Keratinocyte (primary cell): ENCODE data around the gene ANTKMT. TPM values are rescaled to one million over a fixed set of nuclear protein-coding genes. Genes with fewer than 3 reads are reported as not detected.

ENCODE experiments used
- DNase-seq: peaks from one replicate; pipeline ENCODE4 v3.0.0-alpha.2; 2011; ENCODE audit warnings: low read depth, missing footprints, low spot score
- FAIRE-seq: peaks from 2 replicates; lab custom pipeline; 2011; peaks lifted over from hg19 to GRCh38; lab: Jason Lieb, UNC
- H2AFZ ChIP-seq: 2 replicates; pipeline ENCODE4 v1.6.0; 2012; ENCODE audit warnings: low read length, control low read depth, inconsistent platforms; ENCODE audit not compliant: control insufficient read depth
- H3K27ac ChIP-seq: 2 replicates; pipeline ENCODE4 v1.5.1; 2011; ENCODE audit warnings: low read length; ENCODE audit not compliant: control insufficient read depth, insufficient read depth
- H3K27me3 ChIP-seq: 3 replicates; pipeline ENCODE4 v1.6.0; 2011; ENCODE audit warnings: low read length; ENCODE audit not compliant: control insufficient read depth, insufficient read depth; ENCODE audit errors: extremely low read depth
- H3K36me3 ChIP-seq, 2 experiments: 2 replicates in 1 of 2; 3 replicates in 1 of 2; pipeline ENCODE4 v1.5.1; 2011; ENCODE audit warnings: low read length in 2 of 2, mild to moderate bottlenecking in 1 of 2; ENCODE audit not compliant: control insufficient read depth in 2 of 2, insufficient read depth in 2 of 2; ENCODE audit errors: extremely low read depth in 1 of 2
- H3K4me1 ChIP-seq: 3 replicates; pipeline ENCODE4 v1.5.1; 2011; ENCODE audit warnings: low read length; ENCODE audit not compliant: control insufficient read depth, insufficient read depth; ENCODE audit errors: extremely low read depth
- H3K4me2 ChIP-seq: 3 replicates; pipeline ENCODE4 v1.6.0; 2011; ENCODE audit warnings: low read depth, low read length; ENCODE audit not compliant: control insufficient read depth, insufficient read depth; ENCODE audit errors: extremely low read depth
- H3K4me3 ChIP-seq, 3 experiments: fragments of 200-600 bp in 1 of 3; sonication (generic) in 1 of 3; 2 replicates in 2 of 3; 3 replicates in 1 of 3; pipeline ENCODE4 v1.5.1; 2011 to 2016; ENCODE audit warnings: low read length in 3 of 3, mild to moderate bottlenecking in 3 of 3, control low read depth in 2 of 3, inconsistent platforms in 1 of 3, low read depth in 1 of 3, mixed read lengths in 1 of 3, mixed run types in 1 of 3, moderate library complexity in 1 of 3; ENCODE audit not compliant: control insufficient read depth in 2 of 3, insufficient read depth in 2 of 3; ENCODE audit errors: extremely low read depth in 1 of 3
- H3K79me2 ChIP-seq: 2 replicates; pipeline ENCODE4 v1.6.0; 2012; ENCODE audit warnings: low read length; ENCODE audit not compliant: control insufficient read depth, insufficient read depth
- H3K9ac ChIP-seq: 3 replicates; pipeline ENCODE4 v1.6.0; 2011; ENCODE audit warnings: low read length; ENCODE audit not compliant: control insufficient read depth, insufficient read depth; ENCODE audit errors: extremely low read depth
- H3K9me1 ChIP-seq: 3 replicates; pipeline ENCODE4 v1.6.0; 2011; ENCODE audit warnings: low read length; ENCODE audit not compliant: control insufficient read depth, insufficient read depth; ENCODE audit errors: extremely low read depth
- H3K9me3 ChIP-seq: 2 replicates; pipeline ENCODE4 v1.5.1; 2012; ENCODE audit warnings: low read depth, low read length; ENCODE audit not compliant: control insufficient read depth
- H4K20me1 ChIP-seq: 3 replicates; pipeline ENCODE4 v1.6.0; 2011; ENCODE audit warnings: low read length; ENCODE audit not compliant: control insufficient read depth, insufficient read depth; ENCODE audit errors: extremely low read depth
- EZH2 ChIP-seq: IDR thresholded peaks from one replicate; pipeline ENCODE4 v1.6.1; 2012; ENCODE audit warnings: inconsistent platforms, mild to moderate bottlenecking, low read length, moderate library complexity
- dilution Hi-C: fragments of 300-500 bp; cut with MboI; formaldehyde crosslinking; loops from one replicate; pipeline ENCODE4 v1.7.0; 2020; ENCODE audit warnings: low sequenced_read_pairs; ENCODE audit not compliant: extremely low pct_ligation_motif_present
- polyA plus RNA-seq, 5 experiments: library from polyadenylated mRNA; depleted of rRNA in 3 of 5; stranded (reverse) in 3 of 5; stranded (forward) in 1 of 5; unstranded in 1 of 5; fragments of >200 nt; gene quantifications; 1 replicate in 1 of 5; 2 replicates in 3 of 5; 3 replicates in 1 of 5; pipeline versions ENCODE4 v1.2.1 to v1.2.3, GENCODE V29; 2011 to 2012; ENCODE audit warnings: missing spikeins in 2 of 5, low read depth in 1 of 5, low replicate concordance in 1 of 5
- small RNA-seq, 3 experiments: library from RNA; depleted of rRNA; stranded (forward); fragments of <200 nt; gene quantifications; one replicate each; pipeline ENCODE3, GENCODE V24; 2012; ENCODE audit warnings: low read depth in 3 of 3, low replicate concordance in 1 of 3; ENCODE audit not compliant: insufficient read length in 3 of 3
- TF ChIP-seq, protein P1 (sequence below), 3 experiments: IDR thresholded peaks in 1 of 3; conservative IDR thresholded peaks in 1 of 3; optimal IDR thresholded peaks in 1 of 3; 2 replicates in 2 of 3; 3 replicates in 1 of 3; pipeline versions ENCODE3 to v1.5.1; 2011; ENCODE audit warnings: low read length in 3 of 3, mild to moderate bottlenecking in 3 of 3, moderate library complexity in 2 of 3, control low read depth in 1 of 3, inconsistent platforms in 1 of 3; ENCODE audit not compliant: insufficient read depth in 2 of 3; ENCODE audit errors: extremely low read depth in 1 of 3

The ANTKMT gene
- polyA plus RNA-seq, 1 donor (not counting 4 experiments of a cell fraction or from before 2014, with no cell fraction given), result 5.6 TPM

DNA sequence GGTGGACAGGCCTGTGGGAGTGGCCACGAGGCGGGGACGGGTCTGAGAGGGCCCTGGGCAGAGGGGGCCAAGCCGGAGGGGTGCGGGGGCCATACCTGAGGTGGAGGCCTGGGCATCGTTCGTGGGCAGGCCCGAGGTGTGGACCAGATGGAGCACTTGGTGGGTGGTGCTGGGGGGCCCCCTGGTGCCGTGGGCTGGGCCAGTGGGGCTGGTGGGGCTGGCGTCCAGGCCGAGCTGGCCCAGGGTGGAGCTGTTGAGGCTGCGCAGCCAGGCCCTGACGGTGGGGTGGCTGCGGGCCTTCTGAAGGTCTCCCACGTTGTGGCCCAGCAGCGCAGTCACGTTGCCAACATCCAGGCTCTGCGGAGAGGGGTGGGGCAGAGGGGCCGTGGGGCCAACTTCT is 49.0 kb downstream of the ANTKMT start:
- Histone ChIP-seq H3K27ac (no peak overlapping the region), H3K36me3 (no peaks in the 10 kb centered on the region), H3K9ac (no peak overlapping the region), H3K9me1 (no peaks in the 10 kb centered on the region), H3K27me3 (peaks cover 3% of the 10 kb centered on the region), H3K79me2 (no peaks in the 10 kb centered on the region), H3K4me1 (no peaks in the 10 kb centered on the region), H2AFZ (no peak overlapping the region), H4K20me1 (no peaks in the 10 kb centered on the region), H3K4me2 (no peak overlapping the region), H3K4me3 (no peak overlapping the region), H3K9me3 (no peaks in the 10 kb centered on the region)
- FAIRE-seq (no peak), DNase-seq (no peak)
- dilution Hi-C loops, result no loop called here
- TF ChIP-seq EZH2, result no peak
- TF ChIP-seq, protein P1, sequence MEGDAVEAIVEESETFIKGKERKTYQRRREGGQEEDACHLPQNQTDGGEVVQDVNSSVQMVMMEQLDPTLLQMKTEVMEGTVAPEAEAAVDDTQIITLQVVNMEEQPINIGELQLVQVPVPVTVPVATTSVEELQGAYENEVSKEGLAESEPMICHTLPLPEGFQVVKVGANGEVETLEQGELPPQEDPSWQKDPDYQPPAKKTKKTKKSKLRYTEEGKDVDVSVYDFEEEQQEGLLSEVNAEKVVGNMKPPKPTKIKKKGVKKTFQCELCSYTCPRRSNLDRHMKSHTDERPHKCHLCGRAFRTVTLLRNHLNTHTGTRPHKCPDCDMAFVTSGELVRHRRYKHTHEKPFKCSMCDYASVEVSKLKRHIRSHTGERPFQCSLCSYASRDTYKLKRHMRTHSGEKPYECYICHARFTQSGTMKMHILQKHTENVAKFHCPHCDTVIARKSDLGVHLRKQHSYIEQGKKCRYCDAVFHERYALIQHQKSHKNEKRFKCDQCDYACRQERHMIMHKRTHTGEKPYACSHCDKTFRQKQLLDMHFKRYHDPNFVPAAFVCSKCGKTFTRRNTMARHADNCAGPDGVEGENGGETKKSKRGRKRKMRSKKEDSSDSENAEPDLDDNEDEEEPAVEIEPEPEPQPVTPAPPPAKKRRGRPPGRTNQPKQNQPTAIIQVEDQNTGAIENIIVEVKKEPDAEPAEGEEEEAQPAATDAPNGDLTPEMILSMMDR (optimal IDR thresholded peaks at IDR 0.05 in 1 of 3, IDR thresholded peaks at IDR 0.05 in 1 of 3, conservative IDR thresholded peaks at IDR 0.05 in 1 of 3; ENCODE audit: extremely low read depth in 1 of 3, insufficient read depth in 2 of 3, low read length in 3 of 3), result no peak

DNA sequence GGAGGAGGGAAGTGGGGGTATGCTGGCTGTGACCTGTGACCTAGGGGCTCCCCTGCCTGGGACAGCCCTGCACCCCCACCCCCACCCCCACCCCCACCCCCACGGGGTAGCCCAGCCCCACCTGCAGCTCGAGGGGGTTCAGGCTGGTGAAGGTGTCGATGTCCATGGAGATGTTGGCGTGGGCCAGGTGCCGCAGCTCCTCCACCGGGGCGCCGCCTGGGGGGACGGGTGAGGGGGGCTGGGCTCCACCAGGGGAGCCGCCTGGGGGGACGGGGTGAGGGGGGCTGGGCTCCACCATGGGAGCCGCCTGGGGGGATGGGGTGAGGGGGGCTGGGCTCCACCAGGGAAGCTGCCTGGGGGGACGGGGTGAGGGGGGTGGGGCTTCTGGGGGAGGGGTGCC is 49.5 kb downstream of the ANTKMT start:
- no peak overlapping the region for H3K27ac ChIP-seq
- no peaks in the 10 kb centered on the region for H3K79me2 ChIP-seq
- no peaks in the 10 kb centered on the region for H3K9me1 ChIP-seq
- no peaks in the 10 kb centered on the region for H3K36me3 ChIP-seq
- DNase-seq (no peak), FAIRE-seq (no peak)
- H3K9ac ChIP-seq, result no peak overlapping the region
- no peaks in the 10 kb centered on the region for H3K9me3 ChIP-seq
- H3K4me1 ChIP-seq, result no peaks in the 10 kb centered on the region
- TF ChIP-seq, protein P1 (optimal IDR thresholded peaks at IDR 0.05 in 1 of 3, IDR thresholded peaks at IDR 0.05 in 1 of 3, conservative IDR thresholded peaks at IDR 0.05 in 1 of 3; ENCODE audit: extremely low read depth in 1 of 3, insufficient read depth in 2 of 3, low read length in 3 of 3), result no peak
- dilution Hi-C loops, result no loop called here
- H2AFZ ChIP-seq, result no peak overlapping the region
- peaks cover 3% of the 10 kb centered on the region for H3K27me3 ChIP-seq
- no peak overlapping the region for H3K4me2 ChIP-seq
- no peaks in the 10 kb centered on the region for H4K20me1 ChIP-seq
- H3K4me3 ChIP-seq, result no peak overlapping the region

Small RNAs within 50 kb of the gene (small RNA-seq; reads per million reads assigned to genes)
- 0 reads per million in 3 experiments for gene MIR662

Other genes with a start within 250 kb of the ANTKMT start
- 7.9 to 15.1 TPM (median 10.7 TPM) in 3 replicates for gene CAPN15, start 193.4 kb upstream of the ANTKMT start, polyA plus RNA-seq
- not detected in 3 replicates for gene PRR35, start 160.8 kb upstream of the ANTKMT start, polyA plus RNA-seq
- gene NHLRC4, start 154.1 kb upstream of the ANTKMT start, polyA plus RNA-seq, result 0.09 to 0.22 TPM (median 0.10 TPM) in 3 replicates
- 11.2 to 23.3 TPM (median 16.7 TPM) in 3 replicates for gene PIGQ, start 151.2 kb upstream of the ANTKMT start, polyA plus RNA-seq
- 4.0 to 12.3 TPM (median 4.2 TPM) in 3 replicates for gene RAB40C, start 131.1 kb upstream of the ANTKMT start, polyA plus RNA-seq
- gene WFIKKN1, start 90.2 kb upstream of the ANTKMT start, polyA plus RNA-seq, result 0.01 to 0.04 TPM in 2 of 3 replicates, not detected in the other
- gene METTL26, start 84.8 kb upstream of the ANTKMT start, polyA plus RNA-seq, result 46.9 to 65.8 TPM (median 49.4 TPM) in 3 replicates
- gene MCRIP2, start 79.3 kb upstream of the ANTKMT start, polyA plus RNA-seq, result 5.9 to 14.5 TPM (median 8.1 TPM) in 3 replicates
- 5.9 to 9.2 TPM (median 8.2 TPM) in 3 replicates for gene WDR90, start 71.8 kb upstream of the ANTKMT start, polyA plus RNA-seq
- 58.7 to 97.0 TPM (median 61.7 TPM) in 3 replicates for gene RHOT2, start 53.0 kb upstream of the ANTKMT start, polyA plus RNA-seq
- gene RHBDL1, start 45.5 kb upstream of the ANTKMT start, polyA plus RNA-seq, result 0.58 to 2.7 TPM (median 0.71 TPM) in 3 replicates
- gene STUB1, start 40.7 kb upstream of the ANTKMT start, polyA plus RNA-seq, result 124 to 153 TPM (median 144 TPM) in 3 replicates
- gene JMJD8, start 36.8 kb upstream of the ANTKMT start, polyA plus RNA-seq, result 17.8 to 29.7 TPM (median 20.1 TPM) in 3 replicates
- gene WDR24, start 30.7 kb upstream of the ANTKMT start, polyA plus RNA-seq, result 1.2 to 2.7 TPM (median 2.1 TPM) in 3 replicates
- 0.45 to 3.0 TPM (median 0.81 TPM) in 3 replicates for gene FBXL16, start 15.3 kb upstream of the ANTKMT start, polyA plus RNA-seq
- 27.1 to 171 TPM (median 42.1 TPM) in 3 replicates for gene METRN, start 6.0 kb upstream of the ANTKMT start, polyA plus RNA-seq
- gene CCDC78, start 5.3 kb downstream of the ANTKMT start, polyA plus RNA-seq, result 2.0 to 4.1 TPM (median 2.5 TPM) in 3 replicates
- gene HAGHL, start 6.0 kb downstream of the ANTKMT start, polyA plus RNA-seq, result 6.8 to 30.7 TPM (median 8.0 TPM) in 3 replicates
- 20.1 to 31.8 TPM (median 24.9 TPM) in 3 replicates for gene CIAO3, start 19.9 kb downstream of the ANTKMT start, polyA plus RNA-seq
- 8.5 to 12.7 TPM (median 11.7 TPM) in 3 replicates for gene MSLN, start 39.6 kb downstream of the ANTKMT start, polyA plus RNA-seq
- gene RPUSD1, start 67.2 kb downstream of the ANTKMT start, polyA plus RNA-seq, result 11.9 to 30.3 TPM (median 19.3 TPM) in 3 replicates
- 5.7 to 6.7 TPM (median 5.7 TPM) in 3 replicates for gene CHTF18, start 67.5 kb downstream of the ANTKMT start, polyA plus RNA-seq
- gene GNG13, start 79.6 kb downstream of the ANTKMT start, polyA plus RNA-seq, result not detected in 3 replicates
- gene LMF1, start 249.8 kb downstream of the ANTKMT start, polyA plus RNA-seq, result 3.1 to 6.3 TPM (median 4.2 TPM) in 3 replicates